MCF 10A (cell line): ENCODE measurements around the gene SSR3. TPM values are rescaled to one million over a fixed set of nuclear protein-coding genes. Genes with fewer than 3 reads are reported as not detected.

Experiments used
- BruUV-seq: library from RNA; stranded (reverse); fragments of 400-500 nt; replicated peaks from 2 replicates; lab custom pipeline; 2021; lab: Mats Ljungman, UMichigan
- CTCF ChIA-PET: fragments of 300-600 bp; sonication (Branson Sonifier 250); formaldehyde crosslinking; extraction: SDS; loops from one replicate; lab custom pipeline; 2021; ENCODE audit warnings: antibody characterized with exemption, inconsistent platforms; lab: Yijun Ruan, JAX
- POLR2A ChIA-PET: fragments of 300-600, 350-650 bp; sonication (Branson Sonifier 250); formaldehyde crosslinking; extraction: SDS; loops from one replicate; lab custom pipeline; 2020; ENCODE audit warnings: antibody characterized with exemption, inconsistent platforms; lab: Yijun Ruan, JAX
- DNase-seq: peaks from one replicate; pipeline ENCODE4 v3.0.0-alpha.2; 2018; ENCODE audit not compliant: unreplicated experiment
- H3K27ac Mint-ChIP-seq: one replicate; pipeline ENCODE4 v1.8.0; 2022; ENCODE audit warnings: mild to moderate bottlenecking, low read depth, mixed read lengths; ENCODE audit not compliant: unreplicated experiment
- H3K27me3 Mint-ChIP-seq: one replicate; pipeline ENCODE4 v1.8.0; 2022; ENCODE audit warnings: mixed read lengths; ENCODE audit not compliant: insufficient read depth, unreplicated experiment
- H3K36me3 Mint-ChIP-seq: one replicate; pipeline ENCODE4 v1.8.0; 2022; ENCODE audit warnings: mild to moderate bottlenecking, moderate library complexity, mixed read lengths; ENCODE audit not compliant: insufficient read depth, unreplicated experiment
- H3K4me1 Mint-ChIP-seq: one replicate; pipeline ENCODE4 v1.8.0; 2022; ENCODE audit warnings: mixed read lengths; ENCODE audit not compliant: insufficient read depth, unreplicated experiment
- H3K4me3 Mint-ChIP-seq: one replicate; pipeline ENCODE4 v1.8.0; 2022; ENCODE audit warnings: mild to moderate bottlenecking, moderate library complexity, mixed read lengths; ENCODE audit not compliant: unreplicated experiment
- H3K9me3 Mint-ChIP-seq: one replicate; pipeline ENCODE4 v1.8.0; 2022; ENCODE audit warnings: mixed read lengths; ENCODE audit not compliant: unreplicated experiment
- intact Hi-C: fragments of 100-400 bp; cut with micrococcal nuclease; formaldehyde crosslinking; loops from 2 replicates; pipeline ENCODE4 v1.14.1; 2022
- total RNA-seq: library from RNA; stranded (reverse); gene quantifications from 2 replicates; pipeline ENCODE4 v1.2.3, GENCODE V29; 2022
- TF ChIP-seq, protein P1 (sequence below): fragments of 200-600 bp; IDR thresholded peaks from one replicate; pipeline ENCODE4 v1.8.0; 2022; ENCODE audit warnings: antibody characterized with exemption, mild to moderate bottlenecking; ENCODE audit not compliant: unreplicated experiment

SSR3 gene
- total RNA-seq, 1 experiment from 2014 or later, result 447 TPM

DNA sequence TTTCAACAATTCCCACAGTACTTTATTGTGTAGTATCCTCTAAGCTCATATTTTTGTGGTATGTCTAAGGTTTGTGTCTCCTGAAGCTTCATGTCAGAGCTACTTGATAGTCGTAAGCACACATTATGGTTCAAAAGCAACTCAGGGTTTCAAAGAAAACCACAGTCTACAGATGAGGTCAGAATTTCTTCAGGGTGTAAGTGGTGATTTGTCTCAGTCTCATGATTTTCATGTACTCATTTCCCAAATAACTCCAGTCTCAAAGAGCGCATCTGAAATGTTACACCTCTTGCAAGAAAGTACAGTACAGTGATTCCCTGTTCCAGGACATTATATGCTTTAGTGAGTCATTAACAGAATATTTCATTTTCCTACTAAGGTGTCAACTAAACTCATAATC, 47.5 kb upstream of the SSR3 start:
- ChIA-PET CTCF (interaction anchor here (0.6 to 1.0 kb wide), 2 partner anchors 71 to 472 kb away, joined by 3 to 5 read pairs; no protein-coding TSS in a partner anchor), POLR2A (interaction anchor here (1.0 to 1.6 kb wide), 2 partner anchors 48 to 71 kb away, joined by 5 to 6 read pairs; partner anchors contain the start of genes SSR3 and TIPARP)
- Mint-ChIP-seq H3K36me3 (no peaks in the 10 kb centered on the region), H3K4me3 (no peak overlapping the region), H3K9me3 (no peaks in the 10 kb centered on the region), H3K27ac (peak overlapping the region; percentile 32), H3K27me3 (no peaks in the 10 kb centered on the region), H3K4me1 (peaks cover 22% of the 10 kb centered on the region)
- TF ChIP-seq, protein P1, sequence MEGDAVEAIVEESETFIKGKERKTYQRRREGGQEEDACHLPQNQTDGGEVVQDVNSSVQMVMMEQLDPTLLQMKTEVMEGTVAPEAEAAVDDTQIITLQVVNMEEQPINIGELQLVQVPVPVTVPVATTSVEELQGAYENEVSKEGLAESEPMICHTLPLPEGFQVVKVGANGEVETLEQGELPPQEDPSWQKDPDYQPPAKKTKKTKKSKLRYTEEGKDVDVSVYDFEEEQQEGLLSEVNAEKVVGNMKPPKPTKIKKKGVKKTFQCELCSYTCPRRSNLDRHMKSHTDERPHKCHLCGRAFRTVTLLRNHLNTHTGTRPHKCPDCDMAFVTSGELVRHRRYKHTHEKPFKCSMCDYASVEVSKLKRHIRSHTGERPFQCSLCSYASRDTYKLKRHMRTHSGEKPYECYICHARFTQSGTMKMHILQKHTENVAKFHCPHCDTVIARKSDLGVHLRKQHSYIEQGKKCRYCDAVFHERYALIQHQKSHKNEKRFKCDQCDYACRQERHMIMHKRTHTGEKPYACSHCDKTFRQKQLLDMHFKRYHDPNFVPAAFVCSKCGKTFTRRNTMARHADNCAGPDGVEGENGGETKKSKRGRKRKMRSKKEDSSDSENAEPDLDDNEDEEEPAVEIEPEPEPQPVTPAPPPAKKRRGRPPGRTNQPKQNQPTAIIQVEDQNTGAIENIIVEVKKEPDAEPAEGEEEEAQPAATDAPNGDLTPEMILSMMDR, result no peak
- BruUV-seq, result no TSS peak
- DNase-seq, result peak; percentile 39
- intact Hi-C loops, result no loop called here

DNA sequence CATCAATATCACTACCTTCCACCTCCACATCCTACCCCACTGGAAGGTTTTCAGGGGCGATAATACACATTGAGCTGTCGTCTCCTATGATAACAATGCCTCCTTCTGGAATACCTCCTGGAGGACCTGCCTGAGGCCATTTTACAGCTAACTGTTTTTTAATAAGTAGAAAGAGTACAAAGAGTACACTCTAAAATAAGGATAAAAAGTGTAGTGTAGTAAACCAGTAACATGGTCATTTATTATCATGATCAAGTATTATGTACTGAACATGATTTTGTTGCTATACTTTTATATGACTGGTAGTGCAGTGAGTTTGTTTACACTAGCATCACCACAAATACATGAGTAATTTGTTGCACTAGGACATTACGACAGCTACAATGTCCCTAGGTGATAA, 46.6 kb upstream of the SSR3 start:
- BruUV-seq, result no TSS peak
- no peak for DNase-seq
- intact Hi-C loops, result no loop called here
- no peak overlapping the region for H3K27ac Mint-ChIP-seq
- H3K36me3 Mint-ChIP-seq, result no peaks in the 10 kb centered on the region
- ChIA-PET CTCF (interaction anchor here (0.8 to 1.0 kb wide), 4 partner anchors 16 to 536 kb away, joined by 3 to 5 read pairs (median 3); no protein-coding TSS in a partner anchor), POLR2A (interaction anchor here (0.6 to 1.6 kb wide), 2 partner anchors 47 to 184 kb away, joined by 3 to 6 read pairs; partner anchors contain the start of gene SSR3)
- TF ChIP-seq, protein P1, result no peak
- no peak overlapping the region for H3K4me3 Mint-ChIP-seq
- peaks cover 22% of the 10 kb centered on the region for H3K4me1 Mint-ChIP-seq
- no peaks in the 10 kb centered on the region for H3K9me3 Mint-ChIP-seq
- no peaks in the 10 kb centered on the region for H3K27me3 Mint-ChIP-seq

DNA sequence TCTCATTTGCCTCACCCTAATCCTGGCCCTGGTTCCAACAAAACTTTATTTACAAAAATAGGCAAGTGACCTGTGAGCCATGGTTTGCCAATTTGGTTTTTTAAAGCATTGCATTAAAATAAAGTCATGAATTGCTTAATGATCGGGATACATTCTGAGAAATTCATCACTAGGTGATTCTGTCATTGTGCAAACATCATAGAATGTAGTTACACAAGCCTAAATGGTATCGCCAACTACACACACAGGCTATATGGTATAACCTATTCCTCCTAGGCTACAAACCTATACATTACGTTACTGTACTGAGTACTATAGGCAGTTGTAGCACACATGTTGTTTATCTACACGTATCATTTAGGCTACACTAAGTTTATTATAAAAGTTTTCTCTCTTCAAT, 45.9 kb upstream of the SSR3 start:
- intact Hi-C loops, result no loop called here
- no peak overlapping the region for H3K4me3 Mint-ChIP-seq
- POLR2A ChIA-PET, result interaction anchor here (1.6 kb wide), 1 partner anchor 46 kb away, joined by 6 read pairs; the partner anchor contains the start of gene SSR3

More for the DNA sequence above, 45.9 kb upstream of the SSR3 start:
- peaks cover 22% of the 10 kb centered on the region for H3K4me1 Mint-ChIP-seq
- H3K27ac Mint-ChIP-seq, result no peak overlapping the region
- TF ChIP-seq, protein P1, result no peak
- H3K36me3 Mint-ChIP-seq, result no peaks in the 10 kb centered on the region
- DNase-seq, result peak; percentile 27
- no peaks in the 10 kb centered on the region for H3K9me3 Mint-ChIP-seq
- BruUV-seq, result no TSS peak
- H3K27me3 Mint-ChIP-seq, result no peaks in the 10 kb centered on the region
- CTCF ChIA-PET, result interaction anchor here (0.8 to 1.0 kb wide), 3 partner anchors 15 to 537 kb away, joined by 3 read pairs; no protein-coding TSS in a partner anchor
